Stomach smooth muscle (tissue), 2 donors: ENCODE results near the gene SKIL.

Experiments used
- H3K27ac ChIP-seq: one replicate; pipeline ENCODE4 v1.7.0; 2013; ENCODE audit warnings: mild to moderate bottlenecking, low read length, inconsistent platforms
- H3K27me3 ChIP-seq, 2 donors: one replicate each; pipeline ENCODE4 v1.7.0; 2013; ENCODE audit warnings: low read length in 2 of 2; ENCODE audit not compliant: insufficient read depth in 2 of 2, control insufficient read depth in 1 of 2
- H3K36me3 ChIP-seq, 2 donors: one replicate each; pipeline ENCODE4 v1.7.0; 2013; ENCODE audit warnings: low read length in 2 of 2; ENCODE audit not compliant: control insufficient read depth in 2 of 2, insufficient read depth in 2 of 2
- H3K4me1 ChIP-seq: one replicate; pipeline ENCODE4 v1.7.0; 2013; ENCODE audit warnings: low read length; ENCODE audit not compliant: control insufficient read depth, insufficient read depth
- H3K4me3 ChIP-seq, 2 donors: one replicate each; pipeline ENCODE4 v1.7.0; 2013; ENCODE audit warnings: low read length in 2 of 2
- H3K9ac ChIP-seq, 2 donors: one replicate each; pipeline ENCODE4 v1.7.0; 2013; ENCODE audit warnings: low read length in 2 of 2, mild to moderate bottlenecking in 1 of 2
- H3K9me3 ChIP-seq, 2 donors: one replicate each; pipeline ENCODE4 v1.7.0; 2013; ENCODE audit warnings: low read length in 2 of 2; ENCODE audit not compliant: control insufficient read depth in 2 of 2
- donor health status: healthy.
- donor health status: Pancreatic carcinoma.

SKIL gene

DNA sequence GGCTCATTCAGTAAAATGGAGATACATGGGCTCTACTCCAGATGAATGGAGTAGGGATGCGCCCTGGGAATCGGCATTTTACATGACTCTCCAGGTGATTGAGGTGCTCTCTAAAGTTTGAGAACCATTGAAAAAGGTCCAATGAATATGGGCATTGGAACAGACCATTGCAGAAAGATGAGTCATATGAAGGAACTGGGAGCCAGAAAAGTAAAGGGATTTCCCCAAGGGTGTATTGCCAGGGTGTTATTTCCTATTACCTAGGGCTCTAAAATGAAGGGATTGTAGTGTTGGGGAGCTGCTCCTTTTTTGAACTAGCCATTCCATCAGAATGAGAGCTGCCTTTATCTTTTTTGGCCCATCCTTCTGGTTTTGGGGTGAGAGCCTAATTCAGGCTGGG, 82.8 kb downstream of the SKIL start:
- Histone ChIP-seq H3K27ac (no peak overlapping the region), H3K36me3 (no peaks in the 10 kb centered on the region), H3K27me3 (no peaks in the 10 kb centered on the region), H3K4me3 (no peak overlapping the region), H3K9ac (no peak overlapping the region), H3K9me3 (peaks cover 0 to 3% of the 10 kb centered on the region in 2 donors), H3K4me1 (no peaks in the 10 kb centered on the region)

DNA sequence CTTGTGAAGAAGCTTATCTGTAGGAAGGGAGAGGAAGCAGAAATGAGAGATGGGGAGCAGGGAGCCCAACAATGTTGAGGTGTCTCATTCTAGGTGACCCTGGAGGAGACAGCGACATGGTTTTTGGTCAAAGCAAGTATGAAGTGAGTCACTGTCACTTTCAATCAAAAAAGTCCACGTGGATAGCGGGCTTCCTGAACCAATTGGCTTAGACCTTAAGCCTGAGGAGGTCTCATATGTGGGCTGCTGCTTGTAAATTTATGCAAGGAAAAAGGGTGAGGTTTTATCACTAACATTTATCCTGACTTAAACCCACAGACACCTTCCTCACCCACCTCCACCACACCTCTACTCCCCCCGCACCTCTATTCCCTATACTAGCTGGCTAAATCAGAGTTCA, 83.9 kb downstream of the SKIL start:
- H3K9me3 ChIP-seq = peaks cover 0 to 3% of the 10 kb centered on the region in 2 donors
- no peak overlapping the region for H3K27ac ChIP-seq
- no peak overlapping the region for H3K9ac ChIP-seq
- no peaks in the 10 kb centered on the region for H3K27me3 ChIP-seq
- H3K36me3 ChIP-seq = no peaks in the 10 kb centered on the region
- H3K4me1 ChIP-seq = no peaks in the 10 kb centered on the region
- H3K4me3 ChIP-seq = no peak overlapping the region

DNA sequence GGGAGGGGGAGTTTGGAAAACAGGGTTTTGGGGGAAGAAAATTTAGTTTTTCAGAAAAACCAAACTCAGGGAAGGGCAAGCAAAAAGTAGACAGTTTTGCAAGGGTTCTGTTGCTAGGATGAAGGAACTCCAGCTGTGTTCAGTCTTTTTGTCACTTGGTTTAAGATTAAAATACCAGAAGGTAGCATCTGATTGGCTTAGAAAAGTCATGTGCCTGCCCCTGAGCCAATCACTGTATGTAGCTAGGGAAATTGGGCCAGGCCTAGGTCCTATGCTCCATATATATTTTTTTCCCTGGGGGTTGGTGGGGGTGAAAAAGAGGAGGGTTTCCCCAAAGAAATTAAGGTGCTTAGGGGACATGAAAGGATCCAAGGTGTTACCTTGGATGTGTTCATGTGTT, 85.4 kb downstream of the SKIL start:
- peaks cover 0 to 3% of the 10 kb centered on the region in 2 donors for H3K9me3 ChIP-seq
- H3K27ac ChIP-seq = no peak overlapping the region
- H3K9ac ChIP-seq = no peak overlapping the region
- no peaks in the 10 kb centered on the region for H3K36me3 ChIP-seq
- no peak overlapping the region for H3K4me3 ChIP-seq
- H3K27me3 ChIP-seq = no peaks in the 10 kb centered on the region
- no peaks in the 10 kb centered on the region for H3K4me1 ChIP-seq

DNA sequence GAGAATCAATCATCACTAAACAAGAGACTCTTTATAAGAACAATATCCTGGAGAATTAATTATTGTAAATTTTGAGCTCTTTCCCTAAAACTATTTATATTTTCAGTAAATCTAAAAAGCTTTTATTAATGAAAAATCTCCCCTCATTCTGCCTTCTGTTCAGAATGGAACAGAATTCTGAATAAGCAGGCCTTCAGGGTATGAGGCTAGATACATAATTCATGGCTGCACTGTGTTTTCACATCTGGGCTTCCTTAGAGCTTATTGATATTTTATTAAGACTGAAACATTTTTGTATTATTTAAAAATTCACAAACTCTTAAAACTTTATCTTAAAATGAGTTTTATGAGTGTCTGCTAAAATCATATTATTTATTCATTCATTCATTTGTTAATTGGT, 85.9 kb downstream of the SKIL start:
- Histone ChIP-seq H3K4me1 (no peaks in the 10 kb centered on the region), H3K9me3 (peaks cover 0 to 3% of the 10 kb centered on the region in 2 donors), H3K27ac (no peak overlapping the region), H3K27me3 (no peaks in the 10 kb centered on the region), H3K36me3 (no peaks in the 10 kb centered on the region), H3K4me3 (no peak overlapping the region), H3K9ac (no peak overlapping the region)
